Activated CD8-positive, alpha-beta memory T cell treated with anti-CD3 and anti-CD28 coated beads, Interleukin-2, amount 50 U/mL, for 24 hours (primary cell): ENCODE results near the gene PNPLA2.

Experiments
- DNase-seq: peaks from one replicate; pipeline ENCODE4 v3.0.0-alpha.2; 2020; ENCODE audit errors: extremely low read depth

The PNPLA2 gene

GRCh38 chr11:798093-798713 is 20.5 kb upstream of the PNPLA2 start, which contains the start of gene SLC25A22:
Gene SLC25A22 (minus strand): TSS chr11:798281. CDS start chr11:795006, 3,275 bp downstream.
- no peak for DNase-seq

GRCh38 chr11:799641-800316 is 18.9 kb upstream of the PNPLA2 start:
- DNase-seq, result no peak

DNA sequence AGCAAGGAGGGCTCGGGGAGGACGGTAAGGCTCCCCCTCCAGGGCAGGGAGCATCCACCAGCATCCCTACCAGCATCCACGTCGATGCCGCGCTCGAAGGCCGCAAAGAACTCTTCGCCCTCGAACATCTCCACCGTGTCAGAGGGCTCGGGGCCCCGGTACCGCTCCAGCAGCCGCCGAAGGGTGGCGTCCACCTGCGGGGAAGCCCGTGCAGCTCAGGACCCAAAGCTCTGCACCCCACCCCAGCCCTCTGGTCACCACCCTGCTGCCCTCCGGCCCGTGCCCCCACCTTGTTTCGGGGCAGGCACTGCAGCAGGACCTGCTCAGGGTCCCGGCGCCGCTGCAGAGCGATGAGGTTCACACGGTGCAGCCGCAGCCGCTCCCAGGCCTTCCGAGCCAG is 18.2 kb upstream of the PNPLA2 start:
- DNase-seq, result no peak

- no peak for DNase-seq
Measured at GRCh38 chr11:801097-801780, 17.5 kb upstream of the PNPLA2 start.

DNA sequence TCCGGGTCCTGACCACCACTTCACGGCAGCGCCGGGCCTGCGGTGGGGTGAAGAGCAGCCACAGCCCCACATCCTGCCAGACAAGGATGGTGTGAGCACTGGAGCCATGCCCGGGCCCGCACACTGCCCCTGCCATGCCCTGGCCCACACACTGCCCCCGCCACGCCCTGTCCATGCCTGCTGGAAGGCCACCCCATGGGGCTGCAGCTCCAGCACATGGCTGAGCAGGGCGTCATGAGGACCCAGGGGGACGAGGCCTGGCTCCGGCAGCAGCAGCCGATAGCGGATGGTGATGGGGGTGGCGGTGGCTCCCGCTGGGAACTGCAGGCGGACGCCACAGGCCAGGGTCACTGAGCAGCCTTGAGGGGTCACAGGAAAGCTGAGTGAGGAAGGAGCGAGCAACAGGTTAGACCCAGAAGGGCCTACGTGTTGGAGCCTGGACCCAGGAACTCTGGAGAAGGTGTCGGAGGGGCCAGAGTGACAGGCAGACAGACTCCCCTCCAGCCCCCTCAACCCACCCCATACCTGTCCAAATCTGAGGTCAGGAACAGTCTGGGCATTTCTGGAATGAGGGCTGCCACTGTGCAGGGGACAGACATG is 16.6 kb upstream of the PNPLA2 start:
- DNase-seq, result no peak

- no peak for DNase-seq
Measured at GRCh38 chr11:802693-803466, 15.8 kb upstream of the PNPLA2 start.

- DNase-seq, result no peak
Measured at GRCh38 chr11:803467-803742, 15.3 kb upstream of the PNPLA2 start.

GRCh38 chr11:803770-804598 is 14.7 kb upstream of the PNPLA2 start:
- DNase-seq, result no peak

DNA sequence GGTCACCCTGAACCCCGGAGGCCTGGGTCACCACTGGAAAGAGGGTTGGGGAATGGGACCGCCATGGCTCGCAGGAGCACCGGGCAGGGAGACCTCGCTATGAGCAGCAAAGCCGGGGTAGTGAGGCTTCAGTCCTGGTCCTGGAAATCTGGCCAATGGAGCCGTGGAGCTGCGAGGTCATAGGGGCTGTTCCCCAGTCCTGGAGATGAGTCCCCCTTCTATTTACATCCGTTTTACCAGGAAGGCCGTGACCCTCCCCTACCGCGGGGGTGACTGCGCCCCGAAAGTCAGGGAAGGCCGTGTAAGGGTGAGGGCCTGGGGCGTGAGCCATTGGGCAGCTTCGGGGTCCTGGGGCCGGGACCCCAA is 14.1 kb upstream of the PNPLA2 start:
- DNase-seq, result no peak

- DNase-seq, result no peak
Measured at GRCh38 chr11:808427-809286, 10.1 kb upstream of the PNPLA2 start.

DNA sequence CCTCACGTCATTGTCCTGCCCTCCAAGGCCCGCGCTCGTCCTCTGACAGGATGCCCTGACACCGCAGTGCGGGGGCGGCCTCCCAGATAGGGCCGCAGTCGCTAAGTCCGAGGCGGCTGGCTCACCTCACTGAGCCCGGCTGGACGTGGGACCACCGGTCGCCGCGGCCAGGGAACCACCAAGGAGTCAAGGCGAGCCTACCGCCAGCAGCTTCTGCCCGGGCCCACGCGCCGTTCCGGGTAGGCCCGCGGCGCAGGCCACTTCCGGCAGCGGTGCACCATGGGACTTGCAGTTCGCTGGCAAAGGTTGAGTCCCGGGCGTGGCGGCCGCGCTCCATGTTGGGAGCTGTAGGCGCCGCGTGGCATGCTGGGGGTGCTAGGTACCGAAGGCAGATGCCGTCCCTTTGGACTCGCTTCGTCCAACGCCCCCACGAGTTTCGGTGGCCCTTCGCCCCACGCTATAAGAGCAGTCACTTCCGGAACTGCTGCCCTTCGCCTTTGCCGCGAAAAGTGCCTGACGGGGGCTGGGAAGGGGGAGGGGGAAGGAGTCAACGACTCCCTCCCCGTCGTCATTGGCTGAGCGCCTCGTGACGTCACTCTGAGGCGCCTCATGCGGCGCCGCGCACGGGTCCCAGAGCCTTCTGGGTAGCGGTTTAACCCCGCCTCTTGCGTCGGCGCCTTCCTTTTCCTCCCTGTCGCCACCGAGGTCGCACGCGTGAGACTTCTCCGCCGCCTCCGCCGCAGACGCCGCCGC is 9.3 kb upstream of the PNPLA2 start, which contains the start of gene RPLP2:
RPLP2 (plus strand) TSS at position 681 of the 753 bp plus-strand sequence. CDS start 268 bp downstream, outside the sequence.
- peak; percentile 96 for DNase-seq

GRCh38 chr11:810040-810567 is 8.6 kb upstream of the PNPLA2 start:
- no peak for DNase-seq

GRCh38 chr11:811446-812245 is 7.1 kb upstream of the PNPLA2 start:
- DNase-seq, result no peak

- DNase-seq, result no peak
Measured at GRCh38 chr11:812390-812789, 6.3 kb upstream of the PNPLA2 start.

- DNase-seq, result no peak
Measured at GRCh38 chr11:813072-813455, 5.7 kb upstream of the PNPLA2 start.

DNA sequence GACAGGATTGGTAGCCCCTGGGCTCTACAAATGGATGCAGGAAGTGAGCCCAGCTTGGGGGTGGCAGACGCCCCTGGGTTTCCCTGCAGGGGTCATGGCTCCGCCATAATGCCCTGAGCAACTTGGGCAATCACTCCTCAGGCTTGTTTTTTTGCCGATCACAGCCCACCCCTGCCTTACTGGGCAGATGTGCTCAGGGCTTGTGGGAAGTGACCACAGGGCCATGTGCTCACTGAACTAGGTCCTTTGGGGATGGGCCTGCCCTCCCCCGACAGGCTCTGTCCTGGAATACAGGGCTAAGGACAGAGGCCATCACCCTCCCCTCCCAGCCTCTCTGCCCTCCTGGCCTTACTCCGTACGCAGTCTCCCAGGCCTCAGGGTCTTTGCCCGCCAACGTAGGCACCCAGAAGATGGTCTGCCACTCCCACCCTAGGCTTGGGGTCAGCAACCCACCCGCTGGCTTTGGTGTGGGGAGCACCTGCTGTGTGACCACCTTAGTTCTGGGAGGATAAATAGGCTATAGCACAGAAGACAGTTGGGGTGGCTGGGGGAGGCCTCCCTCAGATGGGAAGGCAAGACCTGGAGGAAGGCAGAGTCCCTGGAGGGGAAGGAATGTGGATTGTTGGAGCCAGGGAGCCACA is 5.1 kb upstream of the PNPLA2 start:
- DNase-seq, result no peak

GRCh38 chr11:815675-816432 is 2.9 kb upstream of the PNPLA2 start:
- DNase-seq, result no peak
